Activated gamma-delta T cell (primary cell): ENCODE data around the gene TRIM62.

Source experiments
- DNase-seq: peaks from one replicate; lab custom pipeline; 2025; lab: John Stamatoyannopoulos, UW

Gene TRIM62

DNA sequence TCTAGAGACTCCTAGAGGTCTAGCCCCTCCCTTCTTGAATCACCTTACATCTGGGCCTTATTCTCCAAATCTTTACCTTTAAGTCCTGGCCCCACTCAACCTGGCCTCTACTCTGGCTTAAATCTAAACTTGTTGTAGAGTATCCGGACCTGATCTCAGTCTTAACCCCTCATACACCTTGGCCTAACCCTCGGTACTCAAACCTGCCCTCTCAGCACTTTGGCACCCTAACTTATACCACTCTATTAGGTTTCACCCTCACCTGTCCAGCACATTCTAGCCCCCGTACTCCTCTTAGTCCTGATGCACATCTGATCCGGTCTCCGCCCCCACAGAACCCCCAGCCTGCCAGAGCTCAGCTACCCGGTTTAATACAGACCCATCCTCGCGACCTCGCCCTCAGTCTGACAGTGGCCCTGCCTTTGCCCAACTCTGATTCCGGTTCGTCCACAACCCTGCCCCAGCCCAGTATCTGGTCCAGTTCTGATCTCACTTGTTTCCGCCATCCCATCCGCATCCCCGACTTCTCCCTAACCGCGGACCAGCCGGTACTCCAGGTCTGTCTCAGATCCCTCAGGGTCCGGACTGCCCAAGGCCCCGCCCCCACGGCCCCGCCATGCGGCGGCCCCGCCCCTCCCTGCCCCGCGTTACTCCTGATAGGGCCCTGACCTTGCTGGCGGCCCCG is 1.5 kb downstream of the TRIM62 start:
- DNase-seq = no peak

DNA sequence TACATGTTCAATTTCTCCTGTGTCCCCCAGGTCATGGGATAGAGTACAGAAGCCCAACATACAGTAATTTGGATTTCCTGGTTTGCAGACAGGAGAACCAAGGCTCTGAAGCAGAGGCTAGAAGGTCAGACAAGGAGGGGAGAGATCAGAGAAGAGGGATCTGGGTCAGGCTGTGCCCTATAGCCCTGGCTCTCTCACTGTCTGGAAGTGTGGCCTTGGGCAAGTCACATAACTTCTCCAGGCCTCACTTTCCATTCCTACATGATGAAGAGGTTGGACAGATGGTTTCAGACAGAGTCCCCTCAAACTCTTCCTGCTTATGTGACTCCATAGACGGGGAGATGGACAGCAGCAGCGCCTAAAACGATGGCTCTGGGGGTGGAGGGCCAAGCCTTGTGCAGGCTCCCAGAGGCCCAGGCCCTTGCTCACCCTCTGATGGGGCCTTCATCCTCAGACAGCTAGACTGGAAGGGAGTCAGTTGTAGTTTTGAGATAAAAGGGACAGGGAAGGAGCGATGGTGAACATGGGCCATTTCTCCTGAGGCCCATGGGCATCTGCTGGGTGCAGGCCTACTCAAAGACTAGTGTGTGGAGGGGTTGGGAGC is 2.9 kb downstream of the TRIM62 start:
- DNase-seq = no peak

DNA sequence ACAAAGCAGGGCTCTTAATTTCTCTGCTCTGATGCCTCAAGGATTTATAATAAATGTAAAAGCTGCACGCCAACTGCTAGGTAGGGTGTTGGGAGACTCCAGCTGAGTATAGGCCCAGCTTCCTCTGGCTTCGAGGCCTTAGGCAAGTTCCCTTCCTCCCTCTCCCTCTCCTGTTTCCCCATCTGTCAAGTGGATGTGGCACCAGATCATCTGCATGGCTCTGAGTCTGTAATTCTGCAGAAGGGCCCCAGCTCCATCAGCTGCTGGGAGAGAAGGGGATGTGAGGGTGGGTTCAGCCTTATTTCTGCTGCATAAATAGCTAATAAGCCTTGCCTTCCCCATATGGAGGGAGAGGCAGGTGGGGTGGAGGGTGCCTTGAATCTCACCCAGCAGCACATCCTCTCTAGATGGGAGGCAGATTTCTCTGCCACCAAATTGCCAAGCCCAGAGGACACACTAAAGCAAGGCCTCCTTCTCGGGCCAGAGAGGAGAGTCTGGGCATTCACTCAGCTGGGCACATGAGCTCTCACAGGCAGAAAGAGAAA is 3.8 kb downstream of the TRIM62 start:
- no peak for DNase-seq

DNA sequence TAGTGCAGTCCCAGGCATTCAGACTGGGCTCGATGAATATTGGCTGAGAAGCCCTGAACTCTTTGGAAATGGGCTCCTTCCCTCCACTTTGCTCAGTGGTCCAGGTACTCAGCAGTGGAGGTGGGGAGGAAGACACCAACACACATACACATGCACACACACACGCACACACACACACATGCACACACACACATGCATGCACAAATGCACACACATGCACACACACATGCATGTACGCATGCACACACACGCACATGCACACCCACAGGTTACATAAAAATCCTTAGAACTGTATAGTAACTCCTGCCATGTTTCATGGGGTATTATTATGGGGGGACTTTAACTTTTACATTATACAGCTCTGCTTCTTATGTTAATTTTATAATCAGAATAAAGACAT is 5.0 kb downstream of the TRIM62 start:
- no peak for DNase-seq

DNA sequence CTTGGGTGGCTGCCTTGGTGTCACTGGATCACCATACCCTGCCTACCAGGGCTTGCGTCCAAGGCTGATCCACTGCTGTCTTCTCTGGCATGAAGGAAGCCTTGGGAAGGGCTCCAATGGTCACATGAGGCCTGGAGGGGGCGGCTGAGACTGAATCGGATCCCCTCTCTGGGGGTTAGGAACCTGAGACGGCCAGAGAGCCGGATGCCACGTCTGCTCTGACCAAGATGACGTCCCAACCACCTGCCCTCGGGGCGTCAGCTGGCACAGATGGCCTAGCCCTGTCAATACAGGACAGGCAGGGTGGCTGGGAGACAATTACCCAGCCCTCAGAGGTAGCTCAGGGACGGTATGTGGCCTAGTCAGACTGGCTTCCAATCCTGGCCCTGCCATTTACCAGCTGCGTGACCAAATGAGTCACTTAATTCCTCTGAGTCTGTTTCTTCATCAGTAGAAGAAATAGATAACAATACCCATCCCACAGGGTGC is 5.4 kb downstream of the TRIM62 start:
- no peak for DNase-seq

DNA sequence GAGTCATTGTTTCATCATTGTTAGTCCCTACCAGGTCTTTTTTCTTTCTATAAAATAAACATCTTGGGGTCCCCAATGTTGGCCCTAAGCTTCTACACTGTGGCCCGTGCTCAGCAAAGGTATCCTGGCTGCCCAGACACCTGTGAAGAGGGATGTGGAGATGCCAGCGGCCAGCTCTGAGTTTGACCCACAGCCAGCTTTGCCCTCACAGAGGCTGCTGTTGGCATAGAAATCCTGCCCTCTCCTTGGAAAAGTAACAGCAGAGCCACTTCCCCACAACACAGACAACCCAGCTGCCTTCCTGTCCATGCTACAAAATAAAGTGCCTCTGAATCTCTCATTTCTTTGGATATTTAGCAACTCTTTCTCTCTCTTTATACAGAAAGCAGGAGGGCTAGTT is 6.0 kb downstream of the TRIM62 start:
- no peak for DNase-seq

DNA sequence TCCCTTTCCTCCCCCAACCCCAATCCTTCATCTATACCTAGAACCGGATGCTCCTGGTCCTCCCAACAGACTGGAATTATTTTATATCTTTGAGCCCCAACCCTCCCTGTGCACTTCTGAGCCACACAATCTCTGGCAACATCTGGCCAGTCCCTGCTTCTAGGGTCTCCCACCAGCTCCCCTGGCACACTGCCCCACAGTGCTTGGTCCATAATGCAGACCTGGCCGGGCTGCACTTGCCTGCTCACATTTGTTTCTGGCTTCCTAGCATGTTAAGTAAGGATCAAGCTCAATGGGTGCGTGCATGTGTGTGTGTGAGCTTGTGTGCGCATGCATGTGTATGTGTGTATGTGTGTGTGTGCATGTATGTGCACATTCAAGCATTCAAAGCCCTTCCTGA is 8.8 kb downstream of the TRIM62 start:
- no peak for DNase-seq

DNA sequence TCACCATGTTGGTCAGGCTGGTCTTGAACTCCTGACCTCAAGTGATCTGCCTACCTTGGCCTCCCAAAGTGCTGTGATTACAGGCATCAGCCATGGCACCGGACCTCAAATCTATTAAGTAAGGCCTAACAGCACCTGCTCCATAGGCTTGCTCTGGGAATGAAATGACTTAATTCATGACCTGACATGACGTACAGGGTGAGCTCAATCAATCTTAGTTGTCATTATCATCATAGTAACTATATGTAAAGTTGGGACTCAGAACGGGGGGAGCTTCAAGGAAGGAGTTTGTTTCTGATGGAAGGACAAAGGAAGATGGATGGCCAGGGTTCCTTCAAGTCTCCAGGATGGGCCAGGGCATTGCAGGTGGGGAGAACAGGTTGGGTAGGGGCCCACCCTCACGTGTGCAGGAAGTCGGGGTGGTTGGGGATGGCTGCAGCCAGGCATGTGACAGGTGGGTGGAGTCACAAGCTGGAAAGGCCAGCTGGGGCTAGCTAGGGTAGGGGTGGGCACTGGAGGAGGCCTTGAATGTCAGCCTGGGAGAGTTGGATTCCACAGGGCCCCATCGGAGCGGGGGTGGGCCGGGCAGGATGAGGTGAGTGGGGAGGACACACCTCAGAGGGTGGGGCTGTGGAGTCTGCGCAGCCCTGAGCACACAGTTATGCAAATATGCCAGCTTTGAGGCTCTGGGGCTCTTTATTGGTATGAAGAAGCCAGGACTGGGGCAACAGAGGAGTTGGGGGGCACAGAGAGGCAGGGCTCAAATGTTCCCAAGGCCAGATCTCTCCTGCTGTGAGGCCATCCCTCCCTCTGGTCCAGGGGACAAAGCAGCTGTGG is 9.6 kb downstream of the TRIM62 start:
- no peak for DNase-seq

DNA sequence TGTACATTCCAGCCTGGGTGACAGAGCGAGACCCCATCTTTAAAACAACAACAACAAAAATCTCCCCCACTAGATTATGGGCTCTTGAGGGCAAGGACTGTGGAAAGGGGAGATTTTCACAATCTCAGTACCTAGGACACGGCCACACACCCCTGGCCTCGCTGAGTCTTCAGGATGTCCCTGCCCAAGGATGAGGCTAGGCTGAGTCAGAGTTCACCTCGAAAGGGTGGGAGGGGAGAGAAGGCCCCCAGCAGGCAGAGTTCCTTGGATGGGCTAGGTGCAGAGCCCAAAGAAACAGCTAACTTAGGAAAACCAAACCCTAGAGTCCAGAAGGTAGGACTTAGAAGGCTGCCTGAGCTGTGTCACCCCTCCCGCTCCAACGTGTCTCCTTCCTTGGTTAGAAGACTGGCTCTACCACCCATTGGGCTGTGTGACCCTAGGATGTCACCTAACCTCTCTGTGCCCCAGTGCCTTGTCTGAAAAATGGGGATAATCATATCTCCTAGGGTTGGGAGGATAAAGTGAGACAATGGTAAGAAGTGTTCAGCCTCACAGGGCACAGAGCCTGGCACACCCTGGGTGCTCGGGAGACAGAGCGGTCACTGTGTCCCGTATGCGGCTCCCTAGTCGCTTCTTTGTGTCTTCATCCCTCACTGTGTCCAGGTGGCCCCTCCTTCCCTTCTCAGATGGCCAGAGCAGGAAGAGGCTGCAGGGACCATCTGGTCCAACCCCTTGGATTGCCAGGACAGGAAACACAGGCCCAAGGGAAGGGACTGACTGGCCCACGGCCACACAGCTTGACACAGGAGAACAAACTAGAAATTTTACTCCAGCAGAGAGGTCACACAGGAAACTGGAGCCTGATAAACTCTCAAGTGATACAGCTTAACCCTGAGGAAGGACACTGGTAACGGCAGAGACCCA is 11.2 kb downstream of the TRIM62 start:
- DNase-seq = no peak

DNA sequence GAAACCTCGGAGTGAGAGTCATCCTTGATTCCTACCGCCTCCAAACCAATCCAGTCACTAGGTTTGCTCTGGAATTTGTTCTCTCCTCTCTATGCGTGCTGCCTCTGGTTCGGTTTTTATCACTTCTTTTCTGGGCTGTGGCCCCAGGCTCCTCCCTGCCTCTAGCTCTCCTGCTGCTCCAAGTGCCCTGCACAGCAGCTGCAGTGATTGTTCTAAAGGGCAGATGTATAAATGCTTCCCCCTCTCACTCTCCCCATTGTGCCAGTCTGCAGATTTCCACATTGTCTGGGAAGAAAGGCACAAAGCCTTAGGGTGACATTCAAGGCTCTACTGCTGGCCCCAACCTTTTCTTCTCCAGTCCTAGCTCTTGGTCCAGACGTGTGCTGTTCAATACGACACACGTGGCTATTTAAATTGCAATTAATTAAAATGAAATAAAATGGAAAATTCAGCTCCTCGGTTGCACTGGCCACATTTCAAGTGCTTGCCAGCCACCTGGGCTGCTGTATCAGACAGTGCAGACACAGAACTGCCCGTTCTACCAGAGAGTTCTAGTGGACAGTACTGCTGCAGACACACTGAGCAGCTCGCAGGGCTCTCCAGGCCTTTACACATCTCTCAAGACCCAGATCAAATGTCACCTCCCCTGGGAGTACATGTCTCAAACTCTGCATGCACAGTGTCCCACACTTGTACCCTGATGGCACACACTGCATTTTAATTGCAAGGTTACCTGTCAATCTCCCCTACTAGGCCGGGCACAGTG is 12.4 kb downstream of the TRIM62 start:
- no peak for DNase-seq

DNA sequence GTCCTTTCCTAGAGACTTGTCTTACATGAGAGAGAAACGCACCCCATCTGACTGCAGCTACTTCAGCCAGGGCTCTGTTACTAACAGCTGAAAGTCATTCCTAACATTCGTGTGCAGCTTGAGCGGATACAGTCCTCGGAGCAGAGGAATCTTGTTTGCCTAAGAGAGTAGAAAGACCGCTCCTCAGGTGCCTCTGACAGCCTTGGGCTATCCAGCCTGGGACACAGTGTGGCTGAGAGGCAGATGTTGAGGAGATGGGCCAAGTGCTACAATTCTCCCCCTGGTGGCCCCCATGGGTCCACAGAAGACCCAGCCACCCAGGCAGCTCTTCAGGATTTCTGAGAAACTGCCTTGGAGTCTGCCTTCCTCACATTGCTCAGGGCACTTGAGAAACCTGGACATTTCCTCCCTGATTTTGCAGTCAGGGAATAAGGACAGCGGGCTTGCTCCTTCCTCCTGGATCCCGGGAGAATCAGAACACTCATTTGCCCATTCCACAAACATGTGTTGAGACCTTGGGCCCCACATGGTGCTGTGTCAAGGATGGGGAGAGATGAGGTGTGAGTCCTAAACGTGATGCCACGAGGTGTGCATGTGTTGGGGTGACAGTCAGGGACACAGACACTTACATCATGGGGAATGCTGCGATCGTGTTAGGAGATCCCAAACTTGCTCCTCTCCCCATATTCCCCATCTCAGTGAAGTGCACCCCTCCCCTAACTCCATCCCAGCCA is 13.1 kb downstream of the TRIM62 start:
- no peak for DNase-seq

DNA sequence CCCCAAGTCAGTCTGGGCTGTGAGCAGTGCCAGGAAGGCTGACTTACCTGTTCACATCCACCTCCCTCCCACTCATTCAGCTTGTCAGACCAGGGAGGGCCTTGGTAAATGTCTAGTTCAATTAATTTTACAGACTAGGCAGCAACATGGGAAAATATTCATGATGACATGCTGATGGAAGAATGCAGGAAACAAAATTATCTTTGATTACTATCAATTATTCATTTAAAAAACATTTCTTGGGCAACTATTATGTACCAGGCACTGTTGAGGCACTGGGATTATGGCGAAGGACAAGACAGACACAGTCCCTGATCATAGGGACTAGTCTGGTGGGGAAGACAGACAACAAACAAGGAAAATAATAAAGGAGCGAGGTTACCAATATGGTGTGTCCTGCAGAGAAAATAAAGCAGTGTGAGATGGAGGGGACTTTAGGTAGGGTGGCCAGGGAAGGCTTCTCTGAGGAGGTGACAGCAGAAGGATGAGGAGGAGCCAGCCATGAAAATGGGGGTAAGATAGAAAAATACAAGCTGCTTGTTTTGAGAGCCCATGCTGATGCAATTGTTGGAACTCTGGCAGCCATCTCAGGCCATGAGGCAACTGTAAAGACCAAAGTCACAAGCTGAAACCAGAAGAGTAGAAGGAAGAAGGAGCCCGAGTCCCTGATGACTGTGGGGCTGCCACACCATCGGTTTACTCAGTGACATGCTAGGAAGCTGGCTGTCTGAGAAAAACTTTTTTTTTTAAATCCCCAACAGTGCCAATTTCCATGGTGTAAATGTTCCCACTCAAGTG is 14.0 kb downstream of the TRIM62 start:
- DNase-seq = no peak

DNA sequence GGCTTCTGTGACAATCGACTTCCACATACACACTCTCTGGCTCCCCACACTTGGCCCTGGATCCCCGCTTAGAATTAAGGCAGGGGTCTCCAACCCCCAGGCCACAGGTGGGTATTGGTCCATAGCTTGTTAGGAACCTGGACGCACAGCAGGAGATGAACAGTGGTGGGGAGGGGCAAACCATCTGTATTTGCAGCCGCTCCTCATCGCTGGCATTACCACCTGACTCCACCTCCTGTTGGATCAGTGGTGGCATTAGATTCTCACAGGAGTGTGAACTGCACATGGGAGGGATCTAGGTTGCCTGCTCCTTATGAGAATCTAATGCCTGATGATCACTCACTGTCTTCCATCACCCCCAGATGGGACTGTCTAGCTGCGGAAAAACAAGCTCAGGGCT is 16.0 kb downstream of the TRIM62 start:
- DNase-seq = no peak

DNA sequence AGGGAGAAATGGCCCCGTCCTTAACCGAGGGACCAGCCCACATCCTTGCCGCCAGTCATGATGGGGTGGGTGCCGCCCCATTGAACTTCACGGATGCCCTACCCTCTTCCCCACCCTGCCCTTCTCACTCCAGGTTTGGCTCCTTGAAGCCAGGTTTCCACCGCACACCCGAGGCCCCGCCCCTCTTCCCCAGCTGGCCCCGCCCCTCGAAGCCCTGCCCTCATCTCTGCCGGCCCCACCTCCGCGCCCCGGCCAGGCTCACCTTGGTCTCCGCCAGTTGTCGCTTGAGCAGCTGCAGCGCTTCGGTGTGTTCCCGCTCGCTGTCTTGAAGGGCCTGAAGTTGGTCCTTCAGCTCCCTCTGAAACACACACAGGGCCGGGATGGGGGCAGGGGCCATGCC is 16.6 kb downstream of the TRIM62 start:
- DNase-seq = no peak

DNA sequence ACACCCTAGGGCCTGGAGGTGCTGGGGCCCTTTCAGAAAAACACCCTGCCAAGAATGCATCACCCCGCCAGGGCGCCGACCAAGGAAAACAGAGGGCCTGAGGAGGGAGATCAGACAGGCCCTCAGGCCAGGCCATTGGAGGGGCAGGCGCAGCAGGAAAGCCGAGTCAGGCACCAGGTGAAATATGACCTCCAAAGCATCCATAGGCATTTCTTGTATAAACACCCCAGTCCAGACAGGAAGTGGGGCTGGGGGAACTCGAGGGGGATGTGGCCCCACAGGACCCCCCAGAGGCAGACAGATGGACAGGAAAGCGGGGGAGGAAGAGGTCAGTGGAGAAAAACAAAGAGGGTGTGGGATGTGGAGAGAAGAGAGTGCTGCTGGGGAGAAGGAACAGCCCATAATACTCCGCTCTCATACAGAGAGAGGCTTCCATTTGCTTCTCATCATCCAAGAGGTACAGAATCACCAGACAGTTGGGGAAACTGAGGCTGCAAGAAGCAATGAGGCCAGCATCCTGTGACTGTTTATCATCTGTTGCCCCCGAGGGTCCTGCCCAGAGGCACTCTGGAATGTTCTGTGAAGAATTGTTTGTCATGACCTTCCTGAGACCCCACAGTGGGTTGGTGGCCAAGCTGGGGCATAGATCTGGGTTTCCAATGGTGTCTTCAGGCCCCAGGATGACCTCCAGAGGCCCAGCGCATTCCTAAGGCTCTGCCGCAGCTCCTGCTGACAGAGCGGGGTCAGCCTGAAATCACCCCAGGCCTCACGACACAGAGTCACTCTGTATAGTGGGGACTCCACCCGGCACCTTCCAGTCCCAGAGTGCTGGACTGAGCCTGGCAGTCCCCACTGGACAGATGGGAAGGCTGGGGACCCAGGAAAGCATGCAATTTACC is 18.0 kb downstream of the TRIM62 start:
- DNase-seq = no peak

DNA sequence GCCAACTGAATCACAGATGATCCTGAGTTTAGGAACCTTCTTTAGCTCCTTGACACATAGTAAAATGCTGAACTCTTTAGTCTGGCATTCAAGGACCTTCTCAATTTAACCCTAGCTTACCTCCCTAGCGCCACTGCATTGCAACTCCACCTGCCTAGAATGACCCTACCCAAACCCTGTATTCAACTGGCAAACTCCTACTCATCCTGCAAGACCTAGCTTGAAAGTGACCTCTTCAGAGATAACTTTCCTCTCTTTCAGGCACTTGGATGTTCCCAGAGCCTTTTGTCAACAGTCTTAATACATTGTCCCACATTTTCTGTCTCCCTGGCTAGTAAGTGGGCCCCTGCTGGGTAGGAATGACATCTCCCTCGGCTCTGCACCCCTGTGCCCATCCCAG is 19.7 kb downstream of the TRIM62 start:
- DNase-seq = no peak

DNA sequence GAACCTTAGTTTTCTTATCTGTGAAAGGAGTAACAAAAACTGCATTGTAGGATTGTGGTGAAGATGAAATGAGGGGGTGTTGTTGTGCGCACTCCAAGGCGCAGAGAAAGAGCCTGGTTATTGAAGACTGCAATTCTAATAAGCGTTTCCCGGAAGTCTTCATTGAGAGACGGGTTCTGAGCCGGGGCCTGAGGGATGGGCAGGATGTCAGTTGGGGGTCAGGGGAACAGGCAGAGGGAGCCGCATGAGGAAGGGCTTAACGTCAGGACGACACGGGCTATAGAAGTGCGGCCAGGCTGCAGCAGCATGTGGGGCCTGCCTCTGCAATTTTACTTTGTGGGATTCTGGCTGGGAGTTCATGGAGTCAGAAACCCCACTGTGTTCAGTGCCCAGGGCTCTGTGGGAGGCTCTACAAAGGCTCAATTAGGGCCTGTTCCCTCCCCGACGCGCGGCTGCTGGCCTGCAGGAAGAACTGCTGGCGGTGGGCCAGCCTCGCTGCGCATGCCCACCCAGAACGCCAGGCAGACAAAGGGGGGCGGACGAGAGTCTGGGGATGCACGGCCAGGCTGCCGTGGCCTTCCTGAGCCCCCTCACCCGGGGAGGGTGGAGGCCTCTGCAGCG is 20.7 kb downstream of the TRIM62 start:
- no peak for DNase-seq

DNA sequence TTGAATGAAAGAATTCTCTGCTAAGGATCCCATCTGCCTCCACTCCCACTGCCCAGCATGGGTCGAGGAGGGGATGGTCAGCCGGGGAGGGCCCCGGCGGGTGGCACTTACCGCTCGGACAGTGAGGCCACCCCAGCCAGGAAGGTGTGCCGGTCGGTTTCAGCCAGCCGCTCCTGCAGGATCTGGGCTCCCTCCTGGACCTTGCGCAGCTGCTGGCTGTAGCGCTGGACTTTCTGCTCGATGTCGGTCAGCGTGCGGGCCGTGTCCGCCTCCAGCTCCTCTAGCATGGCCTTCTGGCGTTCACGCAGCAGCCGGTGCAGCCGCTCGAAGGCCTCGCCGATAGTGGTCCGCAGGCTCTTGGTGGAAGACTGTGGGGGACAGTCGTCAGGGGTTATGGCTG is 22.3 kb downstream of the TRIM62 start:
- DNase-seq = no peak
